Stimulated activated naive CD4-positive, alpha-beta T cell (primary cell): ENCODE results near the gene WDR45B.

ENCODE experiments used
- DNase-seq, 6 experiments: peaks; one replicate each; lab custom pipeline; 2025; lab: John Stamatoyannopoulos, UW

WDR45B gene

GRCh38 chr17:82629748-82630147 lies 18.5 kb downstream of the WDR45B start:
- no peak for DNase-seq

- no peak for DNase-seq
These were observed 20.8 kb downstream of the WDR45B start for GRCh38 chr17:82627405-82627804.

GRCh38 chr17:82623707-82624106 lies 24.5 kb downstream of the WDR45B start:
- no peak for DNase-seq

- no peak for DNase-seq
These were observed 28.6 kb downstream of the WDR45B start for GRCh38 chr17:82619641-82620040.

GRCh38 chr17:82619211-82619610 lies 29.0 kb downstream of the WDR45B start:
- DNase-seq: no peak

- no peak for DNase-seq
These were observed 32.1 kb downstream of the WDR45B start for GRCh38 chr17:82616021-82616711.

- DNase-seq: no peak
These were observed 32.9 kb downstream of the WDR45B start for GRCh38 chr17:82615084-82616020.

GRCh38 chr17:82614095-82614631 lies 34.1 kb downstream of the WDR45B start:
- DNase-seq: no peak

- no peak for DNase-seq
These were observed 34.8 kb downstream of the WDR45B start for GRCh38 chr17:82613283-82614094.

- no peak for DNase-seq
These were observed 36.8 kb downstream of the WDR45B start for GRCh38 chr17:82611140-82612058.

- DNase-seq: no peak
These were observed 38.6 kb downstream of the WDR45B start for GRCh38 chr17:82609655-82610054.

GRCh38 chr17:82608816-82609215 lies 39.4 kb downstream of the WDR45B start:
- DNase-seq: no peak

- no peak for DNase-seq
These were observed 42.2 kb downstream of the WDR45B start for GRCh38 chr17:82605939-82606600.

- DNase-seq: no peak
These were observed 43.7 kb downstream of the WDR45B start for GRCh38 chr17:82604532-82604931.

- DNase-seq: peak in 4 of 6 experiments; percentile 9 to 49 (median 39)
These were observed 44.2 kb downstream of the WDR45B start for GRCh38 chr17:82603981-82604448.

- DNase-seq: no peak
These were observed 45.1 kb downstream of the WDR45B start for GRCh38 chr17:82602986-82603710.

GRCh38 chr17:82602487-82602886 lies 45.8 kb downstream of the WDR45B start:
- DNase-seq: no peak

GRCh38 chr17:82601447-82602000 lies 46.7 kb downstream of the WDR45B start:
- DNase-seq: no peak
